Left forelimb (tissue), 1 donor: ENCODE data around the gene SMYD1.

Source experiments
- DNase-seq: peaks from one replicate; pipeline ENCODE4 v3.0.0-alpha.2; 2018; ENCODE audit warnings: low spot score

The SMYD1 gene

DNA sequence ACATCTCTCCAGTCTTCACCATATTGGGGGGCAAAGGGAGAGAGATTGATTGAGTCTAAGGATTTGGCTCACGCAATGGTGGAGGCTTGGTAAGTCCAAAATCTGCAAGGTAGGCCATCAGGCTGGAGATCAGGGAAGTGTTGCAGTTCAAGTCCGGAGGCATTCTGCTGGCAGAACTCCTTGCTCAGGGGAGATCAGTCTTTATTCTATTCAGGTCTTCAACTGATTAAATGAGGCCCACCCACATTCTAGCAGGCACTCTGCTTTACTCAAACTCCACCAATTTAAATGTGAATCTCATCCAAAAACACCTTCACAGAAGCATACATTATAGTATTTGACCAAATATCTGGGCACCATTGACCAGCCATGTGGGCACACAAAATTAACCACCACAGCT is 21.4 kb downstream of the SMYD1 start:
- DNase-seq, result no peak

DNA sequence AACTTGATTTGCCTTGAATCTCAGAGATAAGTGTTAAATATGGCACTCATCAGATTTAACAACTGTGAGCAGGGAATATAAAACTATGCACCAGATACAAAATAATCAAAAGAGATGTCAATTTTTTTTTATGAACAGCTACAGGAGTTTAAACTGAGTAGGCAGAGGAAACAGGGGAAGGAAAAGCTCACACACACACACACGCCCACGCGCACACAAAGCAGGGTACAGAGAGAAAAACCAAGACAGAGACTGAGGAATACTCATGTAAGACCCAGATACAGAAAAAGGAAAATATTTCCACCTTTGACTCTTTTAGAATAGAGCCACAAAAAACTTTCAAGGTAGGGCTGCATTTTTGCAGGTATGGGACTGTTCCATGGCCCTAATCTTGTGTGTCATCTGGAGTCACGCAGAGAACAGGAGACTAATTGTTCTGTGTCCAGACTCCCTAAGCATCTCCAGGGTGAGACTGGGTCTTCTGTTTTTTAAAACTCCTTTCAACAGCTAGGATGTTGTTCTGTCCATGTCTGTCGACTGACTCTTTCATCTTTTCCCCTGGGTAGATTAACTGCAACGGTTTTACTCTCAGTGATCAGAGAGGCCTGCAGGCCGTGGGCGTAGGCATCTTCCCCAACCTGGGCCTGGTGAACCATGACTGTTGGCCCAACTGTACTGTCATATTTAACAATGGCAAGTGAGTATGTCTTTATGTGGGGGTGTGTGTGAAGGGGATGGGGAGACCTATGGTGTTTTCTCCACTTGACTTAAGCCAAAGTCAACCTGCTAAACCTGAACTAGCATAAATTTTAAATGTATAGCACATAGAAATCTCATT is 23.0 kb downstream of the SMYD1 start:
- DNase-seq, result no peak

DNA sequence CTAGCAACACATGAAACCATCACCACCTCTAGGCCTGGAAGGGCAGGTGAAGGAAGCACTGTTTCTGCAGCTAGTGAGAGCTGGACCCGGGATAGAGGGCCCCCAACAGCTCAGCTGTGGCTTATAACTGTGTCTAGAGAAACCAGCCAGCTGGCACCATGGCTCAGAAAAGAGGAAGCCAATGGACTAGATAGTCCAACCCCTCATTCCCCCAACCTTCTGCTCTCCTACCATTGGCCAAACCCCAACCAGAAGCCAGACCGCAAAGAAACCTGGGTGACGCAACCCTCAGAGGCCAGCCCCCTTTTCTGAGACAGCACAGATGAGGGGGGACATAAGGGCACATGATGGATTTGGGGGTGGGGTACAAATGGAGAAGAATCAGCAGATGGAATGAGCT is 24.3 kb downstream of the SMYD1 start:
- DNase-seq, result no peak

DNA sequence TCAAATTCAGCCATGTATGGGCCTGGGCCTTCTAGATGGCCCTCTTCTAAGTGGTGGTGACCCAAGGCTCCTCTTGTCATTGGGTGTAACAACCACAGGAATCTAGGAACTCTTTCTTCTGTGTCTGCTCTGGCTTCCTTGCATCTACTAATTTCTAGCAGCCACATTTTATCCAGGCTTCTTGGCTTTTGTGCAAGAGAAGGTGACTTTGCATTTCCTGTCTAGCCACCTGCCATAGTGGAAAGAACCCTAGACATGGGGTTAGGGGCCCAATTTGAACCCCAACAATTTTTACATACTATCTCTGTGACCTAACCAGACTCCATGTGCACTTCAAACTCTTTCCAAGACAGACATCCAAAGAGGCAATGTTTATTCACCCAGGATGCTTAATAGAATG is 25.1 kb downstream of the SMYD1 start:
- no peak for DNase-seq

DNA sequence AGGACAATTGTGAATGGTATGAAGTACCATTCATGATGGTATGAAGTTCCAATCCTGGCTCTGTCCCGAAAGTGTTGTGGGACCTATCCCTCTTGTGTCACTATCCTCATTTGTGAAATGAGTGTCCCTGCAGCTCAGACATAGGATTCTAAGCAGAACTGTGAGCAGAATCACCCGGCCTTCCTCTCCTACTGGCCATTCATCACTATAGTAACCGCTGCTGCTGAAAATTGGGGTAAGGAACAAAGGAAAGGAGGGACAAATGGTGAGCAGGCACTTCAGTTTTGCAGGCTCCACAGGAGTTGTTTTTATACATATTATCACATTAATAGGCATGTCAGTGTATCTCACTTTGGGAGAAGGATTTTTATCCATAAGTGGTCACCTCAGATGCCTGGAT is 27.4 kb downstream of the SMYD1 start:
- DNase-seq, result no peak

DNA sequence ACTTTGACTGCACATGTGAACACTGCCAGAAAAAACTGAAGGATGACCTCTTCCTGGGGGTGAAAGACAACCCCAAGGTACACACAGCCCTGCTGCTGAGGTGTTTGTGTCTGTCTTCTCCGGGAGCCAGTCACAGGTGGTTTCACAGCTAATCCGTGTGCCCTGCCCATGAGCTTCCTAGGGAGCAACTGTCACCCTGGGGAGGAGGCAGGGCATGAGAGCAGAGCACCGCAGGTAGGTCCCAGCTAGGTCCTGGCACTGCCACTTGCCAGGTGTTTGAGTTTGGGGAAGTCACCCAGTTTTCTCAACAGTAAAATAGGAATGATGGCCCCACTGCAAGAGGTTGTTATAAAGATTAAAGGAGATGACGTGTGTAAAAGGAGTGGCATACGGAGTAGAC is 29.1 kb downstream of the SMYD1 start:
- DNase-seq, result no peak

DNA sequence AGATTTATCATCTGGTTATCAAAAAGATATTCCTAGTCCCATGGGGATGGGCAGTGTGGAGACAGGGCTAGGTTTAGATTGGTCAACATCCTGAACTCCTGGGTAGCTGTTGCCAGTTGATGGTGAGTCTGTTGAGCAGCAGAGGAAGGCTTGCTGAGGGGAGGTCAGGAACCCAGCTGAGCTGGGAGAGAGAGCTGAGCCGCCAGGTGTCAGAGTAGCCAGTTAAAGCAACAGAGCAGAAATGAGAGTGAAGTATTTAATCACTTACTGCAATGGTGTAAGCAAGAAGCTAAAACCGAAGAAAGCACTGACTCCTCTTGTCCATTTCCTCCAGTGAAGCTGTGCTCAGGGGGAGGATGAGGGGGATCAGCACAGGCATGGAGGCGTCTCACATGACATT is 29.6 kb downstream of the SMYD1 start:
- no peak for DNase-seq

DNA sequence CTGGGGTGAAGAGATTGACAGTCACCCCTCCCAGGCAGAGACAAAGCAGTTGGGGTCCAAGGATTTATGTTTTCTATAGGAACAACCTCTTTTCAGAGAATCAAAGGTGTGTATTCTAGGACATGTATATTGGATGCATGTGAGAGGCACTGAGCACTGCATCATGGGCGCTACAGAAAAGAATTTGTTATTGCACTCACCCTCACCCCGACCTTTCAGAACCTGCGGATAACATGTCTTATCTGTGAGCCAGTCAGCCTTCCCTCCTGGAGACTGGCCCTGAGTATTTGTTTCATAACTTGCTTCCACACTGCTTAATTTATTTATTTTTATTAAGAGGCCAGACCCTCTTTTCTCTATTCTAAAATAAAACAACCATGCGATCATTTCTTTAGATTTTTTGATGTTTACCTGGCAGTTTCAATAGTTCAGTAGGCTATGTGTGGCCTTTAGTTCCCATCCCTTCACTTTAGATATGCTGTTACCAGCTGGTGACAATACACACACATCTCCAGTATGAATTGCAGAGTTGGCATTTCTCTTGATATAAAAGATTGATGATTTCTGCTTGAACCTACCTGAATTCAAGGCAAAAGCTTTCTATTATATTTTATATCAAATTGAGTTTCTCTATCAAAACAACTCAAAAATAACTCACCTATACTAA is 30.4 kb downstream of the SMYD1 start:
- no peak for DNase-seq

DNA sequence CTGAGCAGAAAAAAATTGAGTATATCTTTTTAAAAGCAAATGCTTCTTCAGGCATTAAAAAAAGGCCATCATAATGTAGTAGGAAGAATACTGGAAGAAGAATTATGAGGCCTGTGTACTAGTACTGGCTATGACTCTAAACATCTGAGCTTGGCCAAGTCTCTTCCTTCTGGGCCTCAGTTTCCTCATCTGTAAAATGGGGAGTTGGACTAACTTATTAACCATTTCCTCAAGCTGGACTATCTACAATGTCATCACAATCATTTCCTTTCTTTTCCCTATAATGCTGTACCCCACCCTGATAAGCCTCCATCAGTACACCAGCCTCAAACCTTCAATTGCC is 30.9 kb downstream of the SMYD1 start:
- no peak for DNase-seq

DNA sequence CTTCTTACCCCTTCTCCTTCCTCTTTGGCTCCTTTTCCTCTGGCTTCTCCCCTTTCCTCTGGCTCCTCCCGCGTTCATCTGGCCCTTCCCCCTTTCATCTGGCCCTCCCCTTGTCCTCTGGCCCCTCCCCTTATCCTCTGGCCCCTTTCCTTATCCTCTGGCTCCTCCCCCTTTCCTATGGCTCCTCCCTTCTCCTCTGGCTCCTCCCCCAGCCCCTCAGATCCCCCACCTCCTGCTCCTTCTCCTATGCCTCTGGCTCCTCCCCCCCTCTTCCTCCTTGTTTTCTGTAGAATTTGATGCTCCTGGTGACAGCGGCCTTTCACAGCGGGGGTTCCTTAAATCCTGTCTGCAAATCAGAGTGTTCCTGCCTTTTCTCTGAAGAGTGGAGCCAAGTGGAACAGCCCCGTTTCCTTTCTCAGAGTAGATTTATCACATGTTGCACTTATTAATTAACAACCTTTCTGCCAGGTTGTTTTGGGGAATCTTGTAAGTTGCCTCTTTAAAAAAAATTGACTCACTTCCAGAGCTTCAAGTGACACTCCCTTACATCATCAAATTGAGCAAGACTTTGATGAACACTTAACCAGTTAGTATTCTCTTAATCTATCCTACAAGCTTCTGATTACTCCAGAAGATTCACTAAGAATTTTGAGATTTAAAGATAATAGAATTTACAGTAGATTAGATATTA is 32.3 kb downstream of the SMYD1 start:
- DNase-seq, result no peak

DNA sequence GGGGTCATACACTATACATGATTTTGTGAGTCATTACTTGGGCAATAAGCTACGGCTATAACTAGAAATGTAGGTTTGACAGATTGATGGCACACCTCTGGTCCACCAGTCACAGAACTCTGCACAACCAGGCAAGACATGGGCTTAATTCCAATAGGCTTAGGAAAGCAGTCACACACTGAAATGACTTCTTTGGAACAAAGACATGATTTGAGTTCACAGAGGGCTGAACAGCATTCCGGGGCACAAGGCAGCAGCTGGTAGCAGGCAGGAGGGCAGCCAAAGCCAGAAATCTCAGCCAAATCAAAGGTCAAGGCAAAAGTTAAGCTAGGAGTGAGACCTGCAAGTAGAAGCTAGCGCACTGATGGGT is 32.8 kb downstream of the SMYD1 start:
- no peak for DNase-seq

DNA sequence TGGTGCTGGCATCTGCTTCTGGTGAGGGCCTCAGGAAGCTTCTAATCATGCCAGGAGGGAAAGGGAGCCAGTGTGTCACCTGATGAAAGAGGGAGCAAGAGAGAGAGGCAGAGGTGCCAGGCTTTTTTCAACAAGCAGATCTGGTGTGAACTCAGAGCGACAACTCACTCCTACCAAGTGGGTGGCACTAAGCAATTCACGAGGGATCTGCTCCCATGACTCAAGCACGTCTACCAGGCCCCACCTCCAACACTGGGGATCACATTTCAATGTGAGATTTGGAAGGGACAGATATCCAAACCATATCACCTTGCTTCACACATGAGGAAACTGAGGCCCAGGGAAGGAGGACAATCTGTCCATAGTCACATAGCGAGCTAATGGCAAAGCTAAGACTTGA is 41.2 kb downstream of the SMYD1 start:
- no peak for DNase-seq

DNA sequence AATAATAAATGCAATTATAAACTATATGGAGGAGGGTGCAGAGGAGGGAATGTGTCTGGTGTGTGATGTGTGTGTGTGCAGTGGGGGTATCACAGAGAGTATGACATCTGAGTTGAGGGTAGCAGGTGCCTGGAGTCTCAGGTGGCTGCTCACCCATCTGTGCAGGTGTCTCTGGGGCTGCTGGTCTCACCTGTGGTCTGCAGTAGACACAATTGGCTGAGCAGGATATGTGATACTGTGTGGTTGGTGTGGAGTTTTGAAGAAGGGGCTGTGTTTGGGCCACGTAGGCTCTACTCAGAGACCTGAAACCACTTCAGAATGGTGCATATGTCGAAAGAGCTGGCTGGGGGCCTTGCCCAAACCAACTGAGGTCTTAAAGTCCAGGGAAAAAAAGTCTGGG is 43.2 kb downstream of the SMYD1 start:
- DNase-seq, result no peak

DNA sequence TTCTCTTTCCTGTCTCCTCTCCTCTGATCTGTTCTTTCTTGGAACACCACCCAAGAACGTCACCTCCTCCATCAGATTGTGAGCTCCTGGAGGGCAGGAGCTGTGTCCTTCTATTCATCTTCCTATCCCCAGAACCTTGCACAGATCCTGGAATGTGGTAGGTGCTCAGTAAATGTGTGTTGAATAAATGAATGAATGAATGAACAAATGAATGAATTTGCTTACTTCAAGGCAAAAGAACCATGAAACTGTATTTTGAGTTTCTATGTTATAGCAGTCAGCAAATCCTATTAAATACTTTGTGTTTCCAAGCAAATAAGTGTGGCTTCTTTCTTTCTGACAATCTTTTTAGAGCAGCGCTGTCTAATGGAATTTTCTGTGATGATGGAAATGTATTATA is 45.4 kb downstream of the SMYD1 start:
- DNase-seq, result no peak

DNA sequence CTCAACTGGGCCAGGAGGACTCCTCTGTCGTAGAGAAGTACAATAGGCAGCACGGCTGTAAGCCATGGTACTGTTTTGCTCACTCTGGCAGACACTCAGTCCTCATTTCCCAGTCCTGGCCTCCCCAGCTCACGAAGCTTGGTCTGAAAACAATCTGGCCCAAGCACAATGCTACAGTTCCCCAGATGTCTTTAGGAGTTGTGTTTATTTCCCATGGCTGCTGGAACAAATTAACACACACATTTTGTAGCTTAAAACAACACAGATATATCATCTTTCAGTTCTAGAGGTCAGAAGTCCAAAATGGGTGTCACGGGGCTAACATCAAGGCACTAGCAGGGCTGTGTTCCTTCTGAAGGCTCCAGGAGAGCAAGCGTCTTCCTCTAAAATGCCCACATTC is 47.3 kb downstream of the SMYD1 start:
- no peak for DNase-seq

DNA sequence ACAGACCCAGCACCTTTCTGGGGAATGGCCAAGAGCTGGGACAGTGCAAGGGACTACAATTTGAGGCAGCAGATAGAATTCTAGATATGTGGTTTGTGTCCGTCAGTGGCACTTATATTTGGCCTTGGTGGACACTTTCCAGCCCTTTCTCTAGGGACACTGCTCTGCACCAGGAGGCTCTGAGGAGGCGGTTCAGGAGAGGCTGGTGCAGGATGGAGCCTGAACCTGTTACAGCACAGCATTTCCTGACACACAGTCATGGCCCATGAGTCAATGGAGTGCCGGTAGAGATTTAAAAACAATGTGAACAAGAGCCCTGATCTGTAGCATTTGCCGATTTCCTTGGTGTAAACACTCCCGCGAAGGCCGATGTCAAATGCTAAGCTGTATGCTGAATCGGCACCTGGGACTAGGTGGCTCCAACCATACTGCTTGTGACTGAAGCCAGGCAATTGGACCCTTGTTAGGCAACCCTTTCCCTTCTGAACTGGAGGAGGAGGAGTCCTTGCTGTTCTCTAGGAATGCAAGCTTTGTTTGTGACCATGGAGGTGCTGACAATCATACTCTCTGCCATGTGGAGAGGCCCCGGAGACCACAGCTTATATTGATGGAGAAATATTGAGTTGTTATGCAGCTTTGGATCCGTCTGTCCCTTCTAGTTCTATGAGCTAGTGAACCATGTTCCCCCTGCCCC is 48.3 kb downstream of the SMYD1 start:
- DNase-seq, result no peak

DNA sequence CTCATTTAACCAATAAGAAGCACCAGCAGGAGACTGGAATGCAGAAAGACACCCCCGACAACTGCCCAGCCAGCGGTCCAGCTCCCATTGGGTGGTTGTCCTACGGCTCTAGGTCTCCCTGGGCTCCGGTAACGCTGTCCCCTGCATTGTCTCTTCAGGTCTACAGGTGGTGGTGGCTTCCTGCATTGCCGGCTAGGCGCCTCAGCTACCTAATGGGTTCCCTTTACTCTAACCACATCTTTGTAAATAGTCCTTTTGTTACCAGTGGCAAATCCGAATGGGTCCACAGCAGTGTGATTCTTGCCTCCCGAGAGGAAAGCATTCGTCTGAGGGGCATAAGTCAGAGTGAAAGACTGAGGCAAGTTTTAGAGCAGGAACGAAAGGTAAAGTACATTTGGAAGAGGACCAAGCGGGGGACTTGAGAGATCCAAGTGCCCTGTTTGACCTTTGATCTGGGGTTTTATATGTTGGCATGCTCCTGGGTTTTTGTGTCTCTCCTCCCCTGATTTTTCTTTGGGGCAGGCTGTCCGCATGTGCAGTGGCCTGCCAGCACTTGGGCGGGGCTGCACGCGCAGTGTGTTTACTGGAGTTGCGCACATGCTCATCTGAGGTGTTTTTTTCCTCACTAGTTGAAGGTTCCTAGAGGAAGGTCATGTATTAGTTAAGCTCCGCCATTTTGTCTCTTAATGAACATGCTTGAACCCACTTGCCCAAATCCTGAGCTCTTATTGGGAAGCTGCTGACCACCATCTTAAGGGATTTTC is 49.2 kb downstream of the SMYD1 start:
- DNase-seq, result no peak

DNA sequence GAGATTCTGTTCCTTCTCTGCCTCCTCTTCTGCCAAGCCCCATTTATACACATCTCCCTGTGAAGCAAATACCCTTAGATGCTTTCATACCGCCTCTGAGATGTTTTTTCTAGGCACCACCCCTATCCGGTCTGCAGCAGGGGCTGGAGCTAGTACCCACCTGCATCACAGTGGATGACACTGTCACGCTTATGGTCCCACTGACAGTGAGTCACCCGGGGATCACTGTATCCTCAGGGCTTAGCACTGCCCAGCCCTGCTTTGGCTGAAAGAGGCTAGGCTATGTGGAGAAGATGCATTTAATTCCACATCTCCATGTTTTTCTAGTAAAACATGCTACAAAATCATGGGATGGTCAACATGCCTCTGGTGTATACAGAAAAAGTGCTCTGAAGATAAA is 50.3 kb downstream of the SMYD1 start:
- DNase-seq, result no peak

DNA sequence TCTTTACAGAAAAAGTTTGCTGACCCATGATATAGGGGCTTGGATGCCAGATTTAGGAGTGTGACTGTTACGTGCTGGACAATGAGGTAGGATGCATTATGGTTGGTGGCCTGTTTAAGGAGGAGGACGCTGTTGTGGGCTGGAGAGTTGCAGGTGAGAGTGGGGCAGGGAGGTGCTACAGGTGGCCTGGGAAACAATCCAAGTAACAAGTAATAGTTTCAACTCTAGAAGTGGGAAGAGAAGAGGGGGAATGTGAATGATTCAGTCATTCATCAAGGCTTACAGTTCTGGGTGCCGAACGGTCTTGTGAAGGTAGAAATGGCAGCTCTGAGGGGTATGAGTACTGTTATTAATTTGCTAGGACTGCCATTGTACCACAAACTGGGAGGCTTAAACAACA is 54.1 kb downstream of the SMYD1 start:
- DNase-seq, result no peak

DNA sequence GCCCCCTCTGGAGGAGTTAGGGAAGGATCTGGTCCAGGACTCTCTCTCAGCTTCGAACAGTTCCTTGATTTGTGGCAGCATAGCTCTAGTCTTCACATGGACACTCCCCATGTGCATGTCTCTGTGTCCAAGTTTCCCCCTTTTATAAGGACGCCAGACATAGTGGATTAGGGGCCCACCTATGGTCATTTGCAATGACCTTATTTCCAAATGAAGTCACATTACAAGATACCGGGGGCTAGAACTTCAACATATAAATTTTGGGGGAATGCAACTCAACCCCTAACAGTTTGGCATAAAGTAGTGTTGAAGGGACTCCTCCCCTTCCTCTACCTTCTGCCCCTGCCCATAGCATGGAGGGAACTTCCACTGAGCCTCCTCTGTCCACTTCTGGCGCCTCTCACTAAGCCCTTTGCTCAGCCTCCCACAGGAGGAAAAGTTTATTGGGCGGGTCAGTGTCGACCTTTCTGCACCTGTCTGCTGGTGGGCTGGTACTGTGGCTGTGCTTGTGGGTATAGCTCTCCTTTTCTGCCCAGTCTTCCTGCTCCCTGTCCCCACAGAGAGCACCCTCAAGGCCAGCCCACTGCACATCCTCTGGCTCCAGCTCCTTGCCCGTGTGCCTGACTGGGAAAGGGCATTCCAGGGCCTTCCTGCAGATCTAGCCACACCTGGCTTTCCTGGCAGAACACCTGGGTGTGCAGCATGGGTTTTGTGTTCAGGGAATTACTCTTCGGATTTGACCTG is 54.7 kb downstream of the SMYD1 start:
- DNase-seq, result no peak
